ENCODE measurements around the gene PRPS1.
"Not testable (repeated sequence)": the region's sequence is repeated elsewhere in the genome, so short reads cannot be mapped to it uniquely, and the experiment has no call there.

The PRPS1 gene

DNA sequence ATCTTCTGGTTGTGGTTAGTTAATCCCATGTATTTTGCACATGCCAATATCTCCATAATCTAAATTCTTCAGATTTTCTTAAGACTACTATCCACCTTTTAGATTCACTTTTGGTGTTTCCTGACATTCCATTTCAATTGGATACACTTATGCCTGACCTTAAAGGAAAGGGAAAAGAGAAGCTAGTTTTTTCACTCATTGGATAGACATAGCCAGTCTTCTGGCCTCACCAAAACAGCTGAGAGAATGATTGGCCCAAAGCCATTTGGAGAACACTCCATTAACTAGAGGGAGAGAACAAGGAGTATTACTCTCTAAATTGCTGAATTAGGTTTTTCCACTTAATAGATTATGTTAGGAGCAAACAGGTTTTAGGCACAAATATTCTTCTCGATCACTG, 4.0 kb downstream of the PRPS1 start:
- DNase-seq: no peak

DNA sequence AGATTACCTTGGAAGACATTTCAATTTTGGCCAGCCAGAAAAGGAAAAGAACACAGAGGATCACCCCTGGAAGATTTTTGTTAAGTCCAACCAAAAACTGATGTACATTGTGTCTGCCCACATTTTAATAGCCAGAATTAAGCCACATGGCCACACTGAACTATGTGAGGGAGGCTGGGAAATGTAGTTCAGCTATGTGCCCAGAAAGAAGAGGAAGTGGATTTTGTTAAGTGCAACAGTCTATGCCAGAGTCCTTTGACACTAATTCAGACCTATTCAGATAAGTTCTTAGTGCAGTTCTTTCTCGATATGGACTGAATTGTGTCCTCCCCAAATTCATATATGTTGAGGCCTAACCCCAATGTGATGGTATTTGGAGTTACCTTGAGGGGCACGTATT, 18.4 kb downstream of the PRPS1 start:
- DNase-seq: no peak

DNA sequence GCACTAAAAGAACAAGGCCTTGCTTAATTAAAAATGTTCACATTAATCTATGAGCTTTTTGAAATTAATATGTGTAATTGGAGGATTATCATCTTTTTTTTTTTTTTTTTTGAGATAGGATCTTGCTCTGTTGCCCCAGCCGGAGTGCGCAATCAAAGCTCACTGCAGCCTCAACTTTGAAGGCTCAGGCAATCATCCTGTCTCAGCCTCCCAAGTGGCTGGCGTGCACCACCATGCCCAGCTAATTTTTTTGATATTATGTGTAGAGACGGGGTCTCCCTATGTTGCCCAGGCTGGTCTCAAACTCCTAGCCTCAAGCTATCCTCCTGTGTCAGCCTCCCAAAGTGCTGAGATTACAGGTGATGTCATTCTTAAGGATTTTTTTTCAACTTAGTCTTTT, 20.0 kb downstream of the PRPS1 start:
- DNase-seq: no peak

DNA sequence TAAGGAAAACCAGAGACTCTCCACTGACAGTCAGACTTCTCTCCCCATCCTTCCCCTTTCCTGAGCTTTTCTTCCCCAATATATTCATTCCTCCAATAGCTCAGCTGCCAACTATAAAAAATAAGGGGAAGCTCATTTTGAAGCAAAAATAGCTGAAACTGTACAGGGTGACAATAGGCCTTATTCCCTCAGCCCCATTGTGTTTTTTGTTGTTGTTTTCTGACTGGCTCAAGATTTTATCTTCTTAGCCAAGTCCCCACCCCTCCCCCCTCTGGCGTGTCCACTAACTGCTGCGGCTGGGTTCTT, 26.2 kb downstream of the PRPS1 start:
- DNase-seq: no peak

DNA sequence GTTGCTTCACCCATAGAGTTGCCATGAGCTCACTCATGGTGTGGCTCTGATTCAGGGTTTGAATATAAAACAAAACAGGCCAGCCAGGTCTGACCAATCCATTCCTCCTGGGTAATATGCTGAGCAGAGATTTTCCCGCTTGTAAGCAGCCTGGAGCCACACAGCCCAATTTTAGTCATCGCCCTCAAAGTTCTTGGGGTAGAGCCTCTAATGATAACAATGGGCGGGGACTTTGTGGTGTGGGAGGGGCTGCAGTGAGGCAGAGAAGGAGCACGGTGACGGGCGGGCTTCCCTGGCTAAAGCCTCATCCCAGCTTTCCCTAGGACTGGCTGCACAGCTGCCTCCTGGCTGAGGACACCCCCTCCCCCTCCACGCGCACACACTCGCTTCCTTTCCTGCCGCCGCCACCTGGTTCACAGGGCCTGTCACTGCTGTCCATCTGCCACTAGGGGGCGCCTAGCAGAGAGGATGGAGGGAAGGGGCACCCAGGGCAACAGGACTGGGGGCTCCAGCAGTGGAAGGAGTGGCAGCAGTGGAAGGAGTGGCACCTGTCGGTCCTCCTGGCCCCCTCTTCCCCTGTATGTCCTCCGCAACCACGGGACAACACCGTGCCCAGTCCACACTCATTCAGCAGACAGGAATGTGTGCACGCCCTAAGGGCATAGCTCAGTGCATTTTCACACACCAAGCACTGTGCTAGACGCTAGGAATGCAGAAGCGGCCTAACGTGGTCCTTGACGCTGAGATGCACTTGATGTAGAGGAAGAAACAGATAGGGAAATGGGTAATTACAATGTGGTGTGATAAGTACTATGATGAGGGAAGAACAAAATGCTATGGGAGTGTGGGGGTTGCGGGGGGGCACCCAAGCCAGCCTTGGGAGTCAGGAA, 26.8 kb downstream of the PRPS1 start:
- DNase-seq: peak; percentile 98

DNA sequence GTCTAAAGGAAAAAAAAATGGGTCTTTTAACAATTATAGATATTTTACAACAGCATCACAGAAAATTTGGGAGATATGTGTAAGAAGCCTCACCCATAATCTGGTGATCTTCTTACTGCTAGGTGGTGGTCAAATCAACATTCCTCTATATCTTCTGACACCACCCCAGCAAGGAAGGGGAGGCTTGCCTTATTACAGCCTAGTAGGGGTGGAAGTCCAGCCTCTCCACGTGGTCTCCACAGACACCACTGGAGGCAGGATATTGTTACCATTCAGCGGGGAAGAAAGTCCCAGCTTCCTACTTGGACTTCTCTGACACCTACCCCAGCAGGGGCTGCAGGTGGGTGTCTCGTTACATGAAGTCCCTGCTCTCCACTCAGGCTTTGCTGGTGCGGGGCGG, 28.7 kb downstream of the PRPS1 start:
- DNase-seq: no peak

DNA sequence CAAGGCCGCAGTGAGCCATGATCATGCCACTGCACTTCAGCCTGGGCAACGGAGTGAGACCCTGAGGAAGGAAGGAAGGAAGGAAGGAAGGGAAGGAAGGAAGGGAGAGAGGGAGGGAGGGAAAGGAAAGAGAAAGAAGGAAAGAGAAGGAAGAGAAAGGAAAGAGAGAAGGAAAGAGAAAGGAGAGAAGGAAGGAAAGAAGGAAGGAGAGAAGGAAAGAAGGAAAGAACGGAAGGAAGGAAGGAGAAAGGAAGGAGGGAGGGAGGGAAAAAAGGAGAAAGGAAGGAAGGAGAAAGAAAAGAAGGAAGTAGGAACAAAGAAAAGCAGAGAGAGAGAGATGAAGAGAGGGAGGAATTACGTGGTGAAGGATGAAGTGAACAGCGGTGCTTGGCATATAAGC, 30.4 kb downstream of the PRPS1 start:
- no peak for DNase-seq

DNA sequence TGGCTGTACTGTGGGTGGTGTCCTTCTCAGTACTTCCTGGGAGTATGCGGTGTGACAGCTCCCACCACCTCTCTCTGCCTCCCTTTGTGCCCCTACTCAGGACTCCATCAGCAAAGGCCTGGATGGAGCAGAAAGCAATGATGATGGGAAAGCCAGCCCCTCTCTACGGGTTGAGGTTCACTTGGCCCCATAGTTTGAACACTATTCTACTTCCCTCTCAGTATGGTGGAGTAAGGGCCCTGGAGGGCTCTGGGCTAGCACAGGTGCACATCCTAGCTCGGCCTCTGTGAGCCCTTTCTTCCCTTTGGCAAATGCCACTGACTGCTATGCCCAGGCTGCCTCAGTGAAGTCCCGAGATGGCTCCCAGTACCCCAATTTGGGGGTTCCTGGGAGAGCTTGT, 31.0 kb downstream of the PRPS1 start:
- no peak for DNase-seq

DNA sequence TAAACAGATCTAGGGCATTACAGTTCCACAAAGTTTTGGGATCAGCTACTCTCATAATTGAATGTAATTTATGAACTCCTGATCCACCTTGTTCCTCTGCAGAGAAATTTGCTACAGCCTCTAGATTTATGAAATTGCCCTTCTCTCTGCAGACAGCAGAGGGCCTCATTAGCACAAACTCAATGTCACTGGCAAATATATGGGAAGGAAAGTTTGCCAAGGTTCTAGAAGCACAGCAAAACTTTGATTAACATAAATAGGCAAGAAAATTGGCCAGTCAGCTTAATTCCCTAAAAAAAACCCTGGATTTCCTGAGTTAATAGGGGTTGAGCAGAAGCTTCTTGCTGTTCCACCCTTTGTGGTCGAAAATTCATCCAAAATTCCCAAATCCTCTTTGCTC, 31.5 kb downstream of the PRPS1 start:
- no peak for DNase-seq

DNA sequence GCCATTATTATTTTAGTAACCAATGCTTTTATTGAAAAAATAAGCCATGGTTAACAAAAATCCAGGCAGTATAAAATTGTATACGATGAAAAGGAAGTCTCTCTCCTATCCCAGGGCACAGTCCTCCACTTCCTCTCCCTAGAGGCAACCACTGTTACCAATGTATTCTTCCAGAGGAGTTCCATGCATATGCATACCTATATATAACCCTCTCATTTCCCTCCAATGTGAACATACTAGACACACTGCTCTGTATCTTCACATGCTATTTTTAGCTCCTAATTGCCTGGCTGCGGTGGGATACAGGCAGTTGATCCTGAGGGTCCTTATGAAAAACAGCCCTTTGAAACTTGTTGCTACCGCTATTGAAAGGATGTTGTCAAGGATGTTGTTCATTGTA, 33.8 kb downstream of the PRPS1 start:
- DNase-seq: no peak

DNA sequence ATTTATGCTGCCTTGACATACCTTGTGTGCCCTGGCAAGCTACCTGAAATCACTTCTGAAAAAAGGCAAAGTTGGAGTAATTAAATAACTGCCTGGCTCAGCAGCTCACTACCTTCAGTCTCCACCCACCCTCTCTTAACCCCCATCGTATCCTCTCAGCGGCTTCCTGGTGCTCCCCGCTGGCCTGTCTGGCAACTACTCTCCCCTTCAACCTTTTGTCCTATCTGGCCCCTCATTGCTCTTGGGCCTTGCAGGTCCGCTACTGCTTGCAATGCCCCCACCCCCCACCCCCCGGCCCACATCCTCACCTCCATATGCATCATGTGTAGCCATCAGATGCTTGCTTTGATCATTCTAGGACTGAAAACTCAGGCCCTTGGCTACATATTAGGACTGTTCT, 34.5 kb downstream of the PRPS1 start:
- DNase-seq: no peak

DNA sequence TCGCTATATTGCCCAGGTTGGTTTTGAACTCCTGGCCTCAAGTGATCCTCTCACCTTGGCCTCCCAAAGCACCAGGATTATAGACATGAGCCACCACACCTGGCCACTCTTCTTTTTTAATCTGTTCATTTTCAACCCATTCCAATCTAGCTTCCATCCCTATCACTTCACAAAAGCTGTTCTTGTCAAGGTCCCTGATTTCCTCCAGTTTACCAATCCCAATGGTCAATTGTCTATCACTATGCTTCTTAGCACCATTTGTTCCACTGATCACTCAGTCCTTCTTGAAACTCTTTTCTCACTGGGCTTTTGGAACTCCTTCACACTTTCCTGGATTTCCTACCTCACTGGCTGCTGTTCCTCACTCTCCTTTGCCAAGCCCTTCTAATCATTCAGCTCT, 38.6 kb downstream of the PRPS1 start:
- DNase-seq: no peak

DNA sequence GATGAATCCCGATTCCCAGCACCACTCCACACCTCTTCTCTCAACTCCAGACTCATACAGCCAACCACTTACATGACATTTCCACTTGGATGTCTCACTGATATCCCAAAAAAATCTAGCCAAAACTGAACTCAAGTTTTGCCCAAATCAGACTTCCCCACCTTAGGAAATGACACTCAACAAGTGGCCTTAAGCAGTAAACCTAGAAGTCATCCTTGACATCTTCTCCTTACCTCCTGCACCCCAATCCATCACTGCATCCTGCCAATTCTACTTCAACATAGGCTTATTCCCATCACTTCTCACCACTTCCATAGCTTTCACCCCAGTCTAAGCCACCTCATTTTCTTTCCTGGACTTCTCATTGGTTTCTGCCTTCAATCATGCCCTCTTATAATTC, 39.1 kb downstream of the PRPS1 start:
- DNase-seq: no peak

DNA sequence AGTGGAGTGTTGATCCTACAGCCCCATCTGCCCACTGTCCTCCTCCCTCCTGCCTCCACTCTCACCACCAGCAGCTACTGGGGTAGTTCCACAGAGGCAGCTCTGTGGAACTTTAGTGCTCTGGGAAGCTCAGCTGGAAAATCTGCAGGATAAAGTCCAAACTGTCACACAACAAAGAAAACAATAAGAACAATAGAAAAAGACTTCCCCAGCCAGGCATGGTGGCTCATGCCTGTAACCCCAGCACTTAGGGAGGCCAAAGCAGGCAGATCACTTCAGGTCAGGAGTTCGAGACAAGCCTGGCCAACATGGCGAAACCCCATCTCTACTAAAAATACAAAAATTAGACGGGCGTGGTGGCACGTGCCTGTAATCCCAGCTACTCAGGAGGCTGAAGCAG, 40.4 kb downstream of the PRPS1 start:
- not testable (repeated sequence) for DNase-seq

DNA sequence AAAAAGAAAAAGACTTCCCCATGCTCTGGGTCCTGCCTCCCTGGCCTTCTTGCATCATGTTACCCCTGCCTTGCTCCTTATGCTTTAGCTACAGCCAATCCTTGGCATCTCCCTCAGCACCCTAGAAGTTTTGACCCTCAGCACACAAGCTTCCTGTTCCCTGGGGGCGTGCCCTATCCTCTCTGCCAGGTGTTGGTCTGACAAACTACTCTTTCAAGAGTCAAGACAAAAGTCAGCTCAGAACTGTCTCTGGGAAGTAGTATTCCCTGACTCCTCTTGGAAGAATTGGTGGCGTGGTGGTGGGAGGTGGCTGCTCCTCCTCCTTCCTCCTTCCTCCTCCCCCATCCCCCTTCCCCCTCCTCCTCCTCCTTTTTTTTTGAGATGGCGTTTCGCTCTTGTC, 41.0 kb downstream of the PRPS1 start:
- no peak for DNase-seq

DNA sequence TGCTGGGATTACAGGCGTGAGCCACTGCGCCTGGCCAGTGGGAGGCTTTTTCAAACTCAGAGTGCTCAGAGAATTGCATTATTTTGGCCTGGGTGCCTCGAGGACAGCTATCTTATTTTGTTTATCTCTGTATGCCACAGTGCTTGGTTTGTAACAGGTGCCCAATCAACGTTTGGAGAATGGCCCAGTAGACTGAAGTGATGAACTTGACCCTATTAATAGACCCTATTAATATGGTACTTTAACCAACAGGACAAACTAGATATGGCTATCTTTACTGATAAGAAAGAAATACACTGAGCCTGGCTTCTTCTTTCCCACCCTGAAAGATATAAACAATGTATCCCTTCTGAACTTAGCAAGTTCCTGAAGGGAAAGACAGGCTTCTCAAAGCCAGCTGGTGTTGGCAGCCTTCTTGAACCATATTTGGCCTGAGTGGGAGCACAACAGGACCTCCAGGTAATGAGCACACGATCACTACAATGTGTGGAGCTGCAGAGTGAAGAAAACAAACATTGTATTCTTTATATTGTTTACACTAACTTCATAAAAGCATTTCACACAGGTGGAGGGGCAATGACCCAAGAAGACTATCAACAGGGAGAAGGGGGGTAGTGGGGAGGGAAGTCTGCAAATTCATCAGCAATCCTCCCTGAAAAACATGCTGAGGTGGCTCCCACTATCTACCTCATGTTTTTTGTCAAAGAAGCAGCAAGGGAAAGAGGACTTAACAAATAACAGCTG, 41.7 kb downstream of the PRPS1 start:
- no peak for DNase-seq

DNA sequence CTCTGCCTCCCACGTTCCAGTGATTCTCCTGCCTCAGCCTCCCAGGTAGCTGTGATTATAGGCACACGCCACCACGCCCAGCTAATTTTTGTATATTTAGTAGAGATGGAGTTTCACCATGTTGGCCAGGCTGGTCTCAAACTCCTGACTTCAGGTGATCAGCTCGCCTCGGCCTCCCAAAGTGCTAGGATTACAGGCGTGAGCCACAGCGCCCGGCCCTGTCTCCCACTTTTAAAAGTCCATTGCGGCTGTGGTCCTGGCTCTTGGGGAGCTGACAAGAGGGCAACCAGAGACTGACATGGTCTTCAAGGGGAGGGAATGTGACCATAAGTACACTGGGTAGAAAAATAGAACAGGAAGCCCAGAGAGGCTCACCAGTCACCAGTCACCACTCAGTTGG, 42.9 kb downstream of the PRPS1 start:
- peak; percentile 30 for DNase-seq

DNA sequence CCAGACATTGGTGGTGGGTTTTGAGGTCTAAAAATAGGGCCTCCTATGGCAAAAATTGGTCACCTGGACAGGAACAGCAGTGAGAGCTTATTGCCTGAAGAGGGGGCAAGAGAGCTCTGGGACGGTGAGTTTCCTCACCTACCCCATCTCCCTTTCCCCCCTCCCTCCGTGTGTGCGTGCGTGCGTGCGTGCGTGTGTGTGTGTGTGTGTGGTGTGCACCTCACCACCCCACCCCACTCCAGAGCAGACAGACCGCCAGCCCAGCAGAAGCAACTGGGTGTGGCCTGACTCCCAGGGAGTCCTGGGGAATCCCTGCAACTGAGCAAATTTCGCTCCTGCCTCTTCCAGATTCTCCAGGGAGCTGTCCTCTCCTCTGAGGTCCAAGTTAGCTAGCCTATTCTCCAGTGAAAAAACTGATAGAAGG, 44.7 kb downstream of the PRPS1 start:
- peak; percentile 89 for DNase-seq

DNA sequence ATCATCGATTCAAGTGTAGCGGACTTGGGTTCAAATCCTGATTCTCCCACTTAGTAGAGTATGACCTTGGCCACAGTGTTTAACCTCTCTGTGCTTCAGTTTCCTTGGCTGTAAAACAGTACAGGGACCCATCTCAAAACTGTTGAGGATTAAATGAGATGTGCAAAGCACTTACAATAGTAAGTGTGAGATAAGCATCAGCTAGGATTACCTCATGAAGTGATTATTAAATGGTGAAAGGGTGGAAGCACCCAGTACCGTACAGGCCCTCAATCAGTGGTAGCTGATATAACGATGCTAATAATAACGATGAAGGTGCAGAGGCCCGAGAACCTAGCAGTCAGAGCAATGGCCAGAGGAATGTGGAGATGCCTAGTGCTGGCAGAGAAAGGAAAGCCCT, 45.1 kb downstream of the PRPS1 start:
- DNase-seq: no peak

DNA sequence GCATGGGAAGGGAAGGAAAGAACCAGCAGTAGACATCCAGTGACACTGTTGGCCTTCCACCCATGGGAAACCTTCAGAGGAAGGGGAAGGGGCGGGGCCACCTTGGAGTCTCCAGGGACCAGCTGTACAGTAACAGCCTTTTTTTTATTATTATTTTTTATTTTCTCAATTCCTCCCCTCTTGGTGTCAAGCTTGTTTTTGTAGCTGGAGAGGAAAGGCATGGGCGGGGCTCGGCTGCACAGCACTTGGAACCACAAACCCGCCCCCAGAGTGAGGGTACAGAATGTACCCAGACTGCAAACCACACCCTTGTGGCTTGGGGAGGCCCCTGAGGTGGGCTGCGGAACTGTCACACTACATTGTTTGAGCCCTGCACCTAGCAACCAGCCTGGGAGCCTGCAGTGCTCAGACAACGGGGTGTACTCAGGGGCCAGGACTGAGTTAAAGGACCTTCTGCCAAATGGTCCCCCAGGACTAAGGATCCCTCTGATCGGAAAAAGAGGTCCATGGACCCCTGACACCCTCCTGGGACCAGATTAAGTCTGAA, 45.7 kb downstream of the PRPS1 start:
- DNase-seq: peak; percentile 56

DNA sequence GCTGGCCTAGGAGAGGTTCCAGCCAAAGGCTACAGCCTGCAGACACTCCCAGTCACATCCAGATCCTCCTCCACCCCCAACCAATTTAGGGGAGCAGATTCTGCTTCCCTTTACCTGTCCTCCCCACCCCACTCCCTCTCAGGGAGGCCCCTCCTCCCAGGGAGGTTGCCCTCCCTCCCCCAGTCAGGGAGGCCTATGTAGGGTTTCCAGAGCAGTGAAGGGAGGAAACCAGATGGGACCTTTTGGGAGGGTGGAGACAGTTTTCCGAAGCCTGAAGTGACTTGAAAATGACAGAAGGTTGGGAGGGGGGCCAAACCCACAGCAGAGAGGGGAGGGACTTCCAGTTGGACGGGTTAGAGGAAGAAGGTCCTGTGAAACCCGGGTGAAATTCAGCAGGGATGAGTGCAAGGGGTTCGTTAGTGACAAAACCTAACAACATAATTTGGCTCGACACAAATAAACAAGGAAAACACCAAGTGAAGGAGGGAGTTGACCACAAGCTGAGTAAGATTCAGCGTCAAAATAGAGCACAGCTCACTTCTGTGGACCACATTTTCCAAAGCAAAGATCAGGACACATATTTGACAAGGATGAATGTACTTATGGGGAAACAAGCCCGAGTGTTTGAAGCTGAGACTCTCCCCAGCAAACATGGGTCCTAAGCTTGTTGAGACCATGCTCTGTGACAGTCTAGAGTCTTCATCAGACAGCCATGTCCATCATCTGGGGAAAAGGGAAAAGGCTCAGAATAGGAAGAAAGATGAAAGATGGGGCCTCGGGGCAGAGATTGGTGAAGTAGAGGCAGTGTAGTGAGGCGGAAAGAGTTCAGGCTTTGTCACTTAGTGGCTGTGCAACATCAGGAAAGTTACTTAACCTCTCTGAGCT, 46.4 kb downstream of the PRPS1 start:
- DNase-seq: no peak

DNA sequence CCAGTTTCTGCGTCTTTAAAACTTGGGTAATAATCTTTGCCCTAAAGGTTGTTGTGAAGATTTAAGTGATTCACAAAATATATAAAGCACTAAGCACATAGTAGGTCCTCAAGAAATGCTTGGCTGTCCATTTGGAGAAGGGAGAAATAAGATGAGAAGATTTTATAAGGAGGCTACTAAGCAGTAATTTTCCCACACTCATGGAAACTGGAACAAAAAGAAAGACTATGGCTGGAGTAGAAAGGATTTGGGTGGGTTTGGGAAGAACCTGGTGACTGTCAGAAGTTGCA, 47.0 kb downstream of the PRPS1 start:
- DNase-seq: no peak

DNA sequence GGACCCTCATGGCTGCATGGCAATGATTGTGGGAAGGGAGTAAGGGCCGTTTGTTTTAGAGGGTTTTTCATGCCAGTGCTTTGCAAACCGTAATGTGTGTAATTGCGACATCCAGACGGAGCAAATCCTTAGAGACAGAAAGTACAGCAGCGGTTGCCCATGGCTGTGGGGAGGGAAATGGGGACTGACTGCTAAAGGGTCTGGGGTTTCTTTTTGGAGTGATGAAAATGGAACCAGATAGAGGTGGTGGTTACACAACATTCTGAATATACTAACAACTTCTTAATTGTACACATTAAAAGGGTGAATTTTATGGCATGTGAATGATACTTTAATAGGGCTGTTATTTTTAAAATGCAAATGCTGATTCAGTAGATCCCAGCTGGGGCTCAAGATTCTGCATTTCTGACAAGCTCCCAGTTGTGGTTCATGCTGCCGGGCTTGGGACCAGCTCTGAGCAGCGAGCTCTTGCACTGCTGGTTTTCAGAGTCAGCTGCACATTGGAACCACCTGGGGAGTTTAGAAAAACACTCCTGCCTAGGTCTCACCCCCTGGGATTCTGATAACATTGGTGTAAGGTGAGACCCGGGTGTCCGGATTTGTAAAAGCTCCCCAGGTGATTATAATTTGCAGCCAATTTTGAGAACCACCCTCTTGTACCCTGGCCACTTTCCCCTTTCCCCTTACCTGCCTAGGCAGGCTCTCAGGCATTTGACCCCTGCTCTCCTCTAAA, 47.7 kb downstream of the PRPS1 start:
- DNase-seq: no peak

All from islet precursor cell (in vitro differentiated cells).